Neural cell (in vitro differentiated cells): ENCODE measurements around the gene MAPK1.
"Not testable (repeated sequence)": the region's sequence is repeated elsewhere in the genome, so short reads cannot be mapped to it uniquely, and the experiment has no call there.

ENCODE experiments used
- CTCF ChIP-seq: fragments of 450-650 bp; IDR thresholded peaks from 2 replicates; pipeline ENCODE4 v1.5.1; 2014; ENCODE audit warnings: antibody characterized with exemption, mild to moderate bottlenecking, moderate library complexity; ENCODE audit not compliant: poor library complexity, severe bottlenecking
- EP300 ChIP-seq: fragments of 450-650 bp; conservative IDR thresholded peaks from 2 replicates; pipeline ENCODE4 v1.6.1; 2014; ENCODE audit warnings: antibody characterized with exemption, mild to moderate bottlenecking, moderate library complexity; ENCODE audit not compliant: poor library complexity, severe bottlenecking
- EZH2 ChIP-seq: fragments of 200-600, 300-800 bp; shearing (Covaris generic), sonication (generic); IDR thresholded peaks from 2 replicates; pipeline ENCODE4 v1.6.1; 2014; ENCODE audit warnings: antibody characterized with exemption, low read length, borderline replicate concordance, mild to moderate bottlenecking; ENCODE audit not compliant: insufficient read depth, poor library complexity, severe bottlenecking
- MXI1 ChIP-seq: fragments of 450-650 bp; conservative IDR thresholded peaks from 2 replicates; pipeline ENCODE4 v1.6.1; 2014; ENCODE audit warnings: antibody characterized with exemption, mild to moderate bottlenecking; ENCODE audit not compliant: poor library complexity, severe bottlenecking
- POLR2AphosphoS5 ChIP-seq: IDR thresholded peaks from 2 replicates; pipeline ENCODE4 v1.6.1; 2012
- RAD21 ChIP-seq: fragments of 450-650 bp; conservative IDR thresholded peaks from 2 replicates; pipeline ENCODE4 v1.6.1; 2014; ENCODE audit warnings: antibody characterized with exemption, mild to moderate bottlenecking, moderate library complexity
- REST ChIP-seq: IDR thresholded peaks from 2 replicates; pipeline ENCODE4 v1.6.1; 2012; ENCODE audit warnings: borderline replicate concordance
- TAF1 ChIP-seq: IDR thresholded peaks from 2 replicates; pipeline ENCODE4 v1.6.1; 2012; ENCODE audit warnings: low read depth

GRCh38 chr22:21801304-21801644 lies 66.2 kb downstream of the MAPK1 start:
- not testable (repeated sequence) for TF ChIP-seq EP300, EZH2, CTCF, RAD21, MXI1, REST, TAF1, POLR2AphosphoS5
